Epithelial cell of proximal tubule (primary cell): ENCODE data around the gene PAK5. TPM values are rescaled to one million over a fixed set of nuclear protein-coding genes. Genes with fewer than 3 reads are reported as not detected.

Source experiments
- DNase-seq: peaks from one replicate; pipeline ENCODE4 v3.0.0-alpha.2; 2011; ENCODE audit warnings: low read depth
- H3K4me3 ChIP-seq: 2 replicates; pipeline ENCODE4 v1.5.1; 2011; ENCODE audit warnings: low read depth, mild to moderate bottlenecking, low read length
- CTCF ChIP-seq: conservative IDR thresholded peaks from 2 replicates; pipeline ENCODE4 v1.5.1; 2012; ENCODE audit warnings: low read depth, mild to moderate bottlenecking, low read length
- total RNA-seq: library from RNA; depleted of rRNA; stranded (reverse); fragments of >200 nt; gene quantifications from 2 replicates; pipeline ENCODE4 v1.2.3, GENCODE V29; 2015

Gene PAK5
- total RNA-seq, 1 donor from 2014 or later, result not detected

DNA sequence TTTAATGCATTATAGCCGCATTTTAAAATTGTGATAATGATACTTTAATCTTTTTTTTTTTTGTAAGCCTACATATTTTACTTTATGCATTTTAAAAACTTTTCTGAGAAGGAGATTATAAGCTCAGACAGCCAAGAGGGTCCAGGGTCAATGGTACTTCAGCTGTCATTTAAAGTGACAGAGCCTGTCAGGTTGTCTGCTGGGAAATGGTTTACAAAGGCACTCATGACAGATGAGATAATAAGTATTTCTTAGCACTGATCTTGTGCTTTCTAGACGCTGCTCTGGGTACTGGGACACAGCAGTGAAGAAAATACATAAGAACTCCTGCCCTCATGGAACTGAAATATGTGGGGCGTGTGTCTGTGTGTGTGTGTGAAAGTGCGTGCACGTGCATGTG lies 304.9 kb downstream of the PAK5 start:
- no peak for TF ChIP-seq CTCF
- DNase-seq, result no peak
- H3K4me3 ChIP-seq, result no peak overlapping the region

- no peak overlapping the region for H3K4me3 ChIP-seq
- no peak for TF ChIP-seq CTCF
- DNase-seq, result no peak
Measured at GRCh38 chr20:9532069-9532838, 306.6 kb downstream of the PAK5 start.

- no peak overlapping the region for H3K4me3 ChIP-seq
- no peak for DNase-seq
- TF ChIP-seq CTCF, result no peak
Measured at GRCh38 chr20:9531581-9531980, 307.3 kb downstream of the PAK5 start.

DNA sequence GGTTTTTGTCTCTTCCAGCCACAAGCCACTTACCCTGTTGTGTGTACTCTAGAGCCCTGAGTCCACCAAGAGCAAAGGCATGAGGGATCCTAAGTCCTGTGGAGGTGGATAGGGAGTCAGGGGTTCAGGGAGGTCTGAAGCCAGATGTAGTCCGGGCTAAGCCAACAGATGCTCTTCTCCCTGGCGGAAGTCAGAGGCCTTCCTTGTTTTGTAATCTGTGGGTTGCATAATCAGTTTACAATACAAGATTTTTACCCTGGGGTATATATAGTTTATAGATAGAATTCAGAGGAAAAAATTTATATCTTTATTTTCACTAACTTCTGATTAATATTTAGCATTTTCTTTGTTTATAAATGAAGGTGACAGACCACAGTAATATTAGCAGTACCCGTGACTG lies 315.2 kb downstream of the PAK5 start:
- DNase-seq, result no peak
- no peak for TF ChIP-seq CTCF
- no peak overlapping the region for H3K4me3 ChIP-seq

- no peak for DNase-seq
- no peak for TF ChIP-seq CTCF
- H3K4me3 ChIP-seq, result no peak overlapping the region
Measured at GRCh38 chr20:9520086-9520485, 318.8 kb downstream of the PAK5 start.

DNA sequence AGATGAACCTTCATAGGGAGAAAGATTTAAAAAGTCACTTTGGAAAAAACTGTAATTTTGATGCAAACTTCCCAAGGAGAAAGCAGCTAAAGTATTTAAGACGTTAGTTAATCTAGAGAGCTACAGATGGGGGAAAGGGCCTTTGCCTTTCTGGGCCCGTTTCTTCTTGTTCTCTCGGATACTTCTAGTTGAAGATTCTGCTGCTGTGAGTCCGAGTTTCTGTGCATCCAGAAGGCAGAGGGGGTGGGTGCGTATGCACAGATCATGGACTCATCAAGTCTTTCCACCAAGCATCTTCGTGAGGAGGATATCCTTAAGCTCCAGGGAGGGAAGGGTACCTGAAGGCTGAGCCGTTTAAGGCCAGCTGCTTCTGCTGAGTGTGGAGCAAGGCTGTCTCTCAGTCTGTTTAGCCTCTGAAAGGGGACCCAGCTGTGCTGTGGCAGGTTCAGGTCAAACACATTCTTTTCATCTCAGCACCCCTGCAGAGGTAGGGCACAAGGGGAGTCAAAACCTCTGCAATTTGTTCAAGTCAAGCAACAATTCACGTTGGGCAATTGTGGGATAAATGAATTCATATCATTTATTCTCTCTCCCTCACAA lies 320.2 kb downstream of the PAK5 start:
- TF ChIP-seq CTCF, result no peak

More for the DNA sequence above, 320.2 kb downstream of the PAK5 start:
- DNase-seq, result no peak
- H3K4me3 ChIP-seq, result no peak overlapping the region
